GM23338 (cell line): ENCODE measurements around the gene NAA11.

Experiments used
- CREB1 ChIP-seq: fragments of 250-450 bp; sonication (Bioruptor Pico); IDR thresholded peaks from 2 replicates; pipeline ENCODE4 v1.5.0; 2020; ENCODE audit warnings: low read depth, mild to moderate bottlenecking, moderate library complexity
- CTCF ChIP-seq, 2 experiments: fragments of 200-600 bp in 1 of 2; sonication (generic) in 1 of 2; conservative IDR thresholded peaks; 2 replicates each; pipeline versions ENCODE4 v1.5.1 to v1.6.1; 2016 to 2017; ENCODE audit warnings: antibody characterized with exemption in 2 of 2, low read depth in 2 of 2, mild to moderate bottlenecking in 2 of 2, moderate library complexity in 1 of 2
- EZH2 ChIP-seq: fragments of 200-600 bp; sonication (generic); IDR thresholded peaks from one replicate; pipeline ENCODE4 v1.8.0; 2017; ENCODE audit warnings: antibody characterized with exemption, mild to moderate bottlenecking, low read depth; ENCODE audit not compliant: unreplicated experiment
- TF ChIP-seq, protein P1 (sequence below): IDR thresholded peaks from one replicate; pipeline ENCODE4 v1.6.1; 2018; ENCODE audit warnings: antibody characterized with exemption; ENCODE audit not compliant: unreplicated experiment

DNA sequence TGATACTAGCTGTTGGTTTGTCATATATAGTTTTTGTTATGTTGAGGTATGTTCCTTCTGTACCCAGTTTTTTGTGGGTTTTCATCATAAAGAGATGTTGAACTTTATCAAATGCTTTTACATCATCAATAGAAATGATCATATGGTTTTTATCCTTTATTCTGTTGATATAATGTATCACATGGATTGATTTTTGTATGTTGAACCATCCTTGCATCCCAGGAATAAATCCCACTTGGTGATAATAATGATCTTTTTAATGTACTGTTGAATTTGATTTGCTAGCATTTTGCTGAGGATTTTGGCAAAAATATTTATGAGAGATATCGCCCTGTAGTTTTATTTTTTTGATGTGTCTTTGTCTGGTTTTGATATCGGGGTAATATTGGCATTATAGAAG lies 22.5 kb upstream of the NAA11 start:
- no peak for TF ChIP-seq CTCF (conservative IDR thresholded peaks at IDR 0.05; ENCODE audit: low read depth in 2 of 2)
- no peak for TF ChIP-seq EZH2
- TF ChIP-seq, protein P1, sequence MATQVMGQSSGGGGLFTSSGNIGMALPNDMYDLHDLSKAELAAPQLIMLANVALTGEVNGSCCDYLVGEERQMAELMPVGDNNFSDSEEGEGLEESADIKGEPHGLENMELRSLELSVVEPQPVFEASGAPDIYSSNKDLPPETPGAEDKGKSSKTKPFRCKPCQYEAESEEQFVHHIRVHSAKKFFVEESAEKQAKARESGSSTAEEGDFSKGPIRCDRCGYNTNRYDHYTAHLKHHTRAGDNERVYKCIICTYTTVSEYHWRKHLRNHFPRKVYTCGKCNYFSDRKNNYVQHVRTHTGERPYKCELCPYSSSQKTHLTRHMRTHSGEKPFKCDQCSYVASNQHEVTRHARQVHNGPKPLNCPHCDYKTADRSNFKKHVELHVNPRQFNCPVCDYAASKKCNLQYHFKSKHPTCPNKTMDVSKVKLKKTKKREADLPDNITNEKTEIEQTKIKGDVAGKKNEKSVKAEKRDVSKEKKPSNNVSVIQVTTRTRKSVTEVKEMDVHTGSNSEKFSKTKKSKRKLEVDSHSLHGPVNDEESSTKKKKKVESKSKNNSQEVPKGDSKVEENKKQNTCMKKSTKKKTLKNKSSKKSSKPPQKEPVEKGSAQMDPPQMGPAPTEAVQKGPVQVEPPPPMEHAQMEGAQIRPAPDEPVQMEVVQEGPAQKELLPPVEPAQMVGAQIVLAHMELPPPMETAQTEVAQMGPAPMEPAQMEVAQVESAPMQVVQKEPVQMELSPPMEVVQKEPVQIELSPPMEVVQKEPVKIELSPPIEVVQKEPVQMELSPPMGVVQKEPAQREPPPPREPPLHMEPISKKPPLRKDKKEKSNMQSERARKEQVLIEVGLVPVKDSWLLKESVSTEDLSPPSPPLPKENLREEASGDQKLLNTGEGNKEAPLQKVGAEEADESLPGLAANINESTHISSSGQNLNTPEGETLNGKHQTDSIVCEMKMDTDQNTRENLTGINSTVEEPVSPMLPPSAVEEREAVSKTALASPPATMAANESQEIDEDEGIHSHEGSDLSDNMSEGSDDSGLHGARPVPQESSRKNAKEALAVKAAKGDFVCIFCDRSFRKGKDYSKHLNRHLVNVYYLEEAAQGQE = no peak
- TF ChIP-seq CREB1 (CRISPR knock-in tag) = no peak
